MCF 10A (cell line): ENCODE measurements around the gene TIMP3. TPM values are rescaled to one million over a fixed set of nuclear protein-coding genes. Genes with fewer than 3 reads are reported as not detected.

Source experiments
- BruUV-seq: library from RNA; stranded (reverse); fragments of 400-500 nt; replicated peaks from 2 replicates; lab custom pipeline; 2021; lab: Mats Ljungman, UMichigan
- CTCF ChIA-PET: fragments of 300-600 bp; sonication (Branson Sonifier 250); formaldehyde crosslinking; extraction: SDS; loops from one replicate; lab custom pipeline; 2021; ENCODE audit warnings: antibody characterized with exemption, inconsistent platforms; lab: Yijun Ruan, JAX
- POLR2A ChIA-PET: fragments of 300-600, 350-650 bp; sonication (Branson Sonifier 250); formaldehyde crosslinking; extraction: SDS; loops from one replicate; lab custom pipeline; 2020; ENCODE audit warnings: antibody characterized with exemption, inconsistent platforms; lab: Yijun Ruan, JAX
- DNase-seq: peaks from one replicate; pipeline ENCODE4 v3.0.0-alpha.2; 2018; ENCODE audit not compliant: unreplicated experiment
- H3K27ac Mint-ChIP-seq: one replicate; pipeline ENCODE4 v1.8.0; 2022; ENCODE audit warnings: mild to moderate bottlenecking, low read depth, mixed read lengths; ENCODE audit not compliant: unreplicated experiment
- H3K27me3 Mint-ChIP-seq: one replicate; pipeline ENCODE4 v1.8.0; 2022; ENCODE audit warnings: mixed read lengths; ENCODE audit not compliant: insufficient read depth, unreplicated experiment
- H3K36me3 Mint-ChIP-seq: one replicate; pipeline ENCODE4 v1.8.0; 2022; ENCODE audit warnings: mild to moderate bottlenecking, moderate library complexity, mixed read lengths; ENCODE audit not compliant: insufficient read depth, unreplicated experiment
- H3K4me1 Mint-ChIP-seq: one replicate; pipeline ENCODE4 v1.8.0; 2022; ENCODE audit warnings: mixed read lengths; ENCODE audit not compliant: insufficient read depth, unreplicated experiment
- H3K4me3 Mint-ChIP-seq: one replicate; pipeline ENCODE4 v1.8.0; 2022; ENCODE audit warnings: mild to moderate bottlenecking, moderate library complexity, mixed read lengths; ENCODE audit not compliant: unreplicated experiment
- H3K9me3 Mint-ChIP-seq: one replicate; pipeline ENCODE4 v1.8.0; 2022; ENCODE audit warnings: mixed read lengths; ENCODE audit not compliant: unreplicated experiment
- CTCF ChIP-seq: fragments of 200-600 bp; IDR thresholded peaks from one replicate; pipeline ENCODE4 v1.8.0; 2022; ENCODE audit warnings: antibody characterized with exemption, mild to moderate bottlenecking; ENCODE audit not compliant: unreplicated experiment
- intact Hi-C: fragments of 100-400 bp; cut with micrococcal nuclease; formaldehyde crosslinking; loops from 2 replicates; pipeline ENCODE4 v1.14.1; 2022
- total RNA-seq: library from RNA; stranded (reverse); gene quantifications from 2 replicates; pipeline ENCODE4 v1.2.3, GENCODE V29; 2022

Gene TIMP3
- total RNA-seq, 1 experiment from 2014 or later, result 50.6 TPM

GRCh38 chr22:32862936-32863661 is 61.6 kb downstream of the TIMP3 start:
- Mint-ChIP-seq H3K9me3 (no peaks in the 10 kb centered on the region), H3K27ac (no peak overlapping the region), H3K4me1 (no peaks in the 10 kb centered on the region), H3K27me3 (no peaks in the 10 kb centered on the region), H3K4me3 (no peak overlapping the region), H3K36me3 (peaks cover 46% of the 10 kb centered on the region)
- ChIA-PET CTCF (no interaction called here), POLR2A (interaction anchor here (0.6 kb wide), 1 partner anchor 61 kb away, joined by 5 read pairs; no protein-coding TSS in a partner anchor)
- intact Hi-C loops, result no loop called here
- no TSS peak for BruUV-seq
- DNase-seq, result no peak
- no peak for TF ChIP-seq CTCF

GRCh38 chr22:32864041-32864440 is 62.5 kb downstream of the TIMP3 start:
- BruUV-seq, result no TSS peak
- CTCF ChIA-PET, result interaction anchor here (0.6 kb wide), 1 partner anchor 994 kb away, joined by 3 read pairs; no protein-coding TSS in a partner anchor

GRCh38 chr22:32864596-32864995 is 63.1 kb downstream of the TIMP3 start:
- intact Hi-C loops, result no loop called here
- TF ChIP-seq CTCF, result no peak
- Mint-ChIP-seq H3K9me3 (no peaks in the 10 kb centered on the region), H3K36me3 (peaks cover 36% of the 10 kb centered on the region), H3K4me3 (no peak overlapping the region), H3K27me3 (no peaks in the 10 kb centered on the region), H3K27ac (peak overlapping the region; percentile 43), H3K4me1 (no peaks in the 10 kb centered on the region)
- POLR2A ChIA-PET, result no interaction called here
- CTCF ChIA-PET, result interaction anchor here (0.6 to 2.4 kb wide), 4 partner anchors 28 to 995 kb away, joined by 3 to 7 read pairs (median 3); no protein-coding TSS in a partner anchor
- BruUV-seq, result no TSS peak
- DNase-seq, result no peak

More at GRCh38 chr22:32864041-32864440, 62.5 kb downstream of the TIMP3 start:
- POLR2A ChIA-PET, result interaction anchor here (0.6 kb wide), 1 partner anchor 62 kb away, joined by 5 read pairs; no protein-coding TSS in a partner anchor
- no peaks in the 10 kb centered on the region for H3K9me3 Mint-ChIP-seq
- H3K27me3 Mint-ChIP-seq, result no peaks in the 10 kb centered on the region
- no peak for DNase-seq
- H3K4me3 Mint-ChIP-seq, result no peak overlapping the region
- H3K36me3 Mint-ChIP-seq, result peaks cover 36% of the 10 kb centered on the region
- intact Hi-C loops, result no loop called here
- no peak for TF ChIP-seq CTCF
- peak overlapping the region; percentile 43 for H3K27ac Mint-ChIP-seq
- no peaks in the 10 kb centered on the region for H3K4me1 Mint-ChIP-seq

GRCh38 chr22:32866953-32867352 is 65.4 kb downstream of the TIMP3 start:
- TF ChIP-seq CTCF, result no peak
- Mint-ChIP-seq H3K4me3 (no peak overlapping the region), H3K36me3 (peaks cover 29% of the 10 kb centered on the region), H3K4me1 (no peaks in the 10 kb centered on the region), H3K27ac (no peak overlapping the region), H3K27me3 (no peaks in the 10 kb centered on the region), H3K9me3 (no peaks in the 10 kb centered on the region)
- intact Hi-C loops, result no loop called here
- DNase-seq, result no peak
- no TSS peak for BruUV-seq
- ChIA-PET POLR2A (no interaction called here), CTCF (interaction anchor here (0.6 to 2.4 kb wide), 2 partner anchors 12 to 31 kb away, joined by 3 to 7 read pairs; no protein-coding TSS in a partner anchor)
